Liver (tissue), 5 donors: ENCODE data around the gene ARVCF. TPM values are rescaled to one million over a fixed set of nuclear protein-coding genes. Genes with fewer than 3 reads are reported as not detected.
A peak's percentile ranks its signal among the peaks of the same experiment; 100 is the strongest.

Experiments
- polyA plus RNA-seq, 2 donors: library from polyadenylated mRNA; stranded (reverse) in 1 of 2; unstranded in 1 of 2; fragments of 200-250 nt in 1 of 2; fragments of >200 nt in 1 of 2; fragmentation: Nextera tagmentation in 1 of 2; extraction: Ambion mirVana in 1 of 2; gene quantifications; one replicate each; pipeline versions ENCODE4 v1.2.1 to v1.2.3, GENCODE V29; 2013 to 2015
- small RNA-seq: library from RNA; depleted of rRNA; stranded (forward); fragments of <200 nt; gene quantifications from one replicate; pipeline ENCODE3, GENCODE V24; 2014
- total RNA-seq, 2 donors: library from RNA; depleted of rRNA; stranded (reverse); fragments of >200 nt; gene quantifications; one replicate each; pipeline ENCODE4 v1.2.3, GENCODE V29; 2014
- donor health status: healthy.
- donor health status: healthy.
- donor health status: healthy.

Gene ARVCF
- total and polyA plus RNA-seq, 4 donors = 3.8 to 48.8 (median 26.1) TPM

Small RNAs within 50 kb of the gene (small RNA-seq; reads per million reads assigned to genes)
- gene MIR185 = 19.2 reads per million, percentile 95 among the genes with 10 or more reads in this experiment

Other genes with a start within 250 kb of the ARVCF start
- 1 to 10 TPM; 1.5 to 1.9 TPM for gene GNB1L, start 161.9 kb downstream of the ARVCF start, total RNA-seq
- 1 to 10 TPM; 2.0 to 3.6 TPM for gene GNB1L, start 161.9 kb downstream of the ARVCF start, polyA plus RNA-seq
- 1 to 10 TPM; 6.7 to 8.0 TPM for gene RTL10, start 161.9 kb downstream of the ARVCF start, total RNA-seq
- gene RTL10, start 161.9 kb downstream of the ARVCF start, polyA plus RNA-seq = 1 to 10 TPM; 4.2 to 8.3 TPM
- gene COMT, start 75.1 kb downstream of the ARVCF start, total RNA-seq = 100 to 1,000 TPM in 1 of 2 donors, 10 to 100 TPM in 1; 75.3 to 136 TPM
- 100 to 1,000 TPM; 156 to 430 TPM for gene COMT, start 75.1 kb downstream of the ARVCF start, polyA plus RNA-seq
- gene TXNRD2, start 75.0 kb downstream of the ARVCF start, total RNA-seq = 10 to 100 TPM; 22.2 to 30.2 TPM
- 10 to 100 TPM; 37.0 to 41.3 TPM for gene TXNRD2, start 75.0 kb downstream of the ARVCF start, polyA plus RNA-seq
- 100 to 1,000 TPM in 1 of 2 donors, 10 to 100 TPM in 1; 20.5 to 153 TPM for gene TANGO2, start 4.3 kb upstream of the ARVCF start, total RNA-seq
- 10 to 100 TPM; 10.8 to 11.7 TPM for gene TANGO2, start 4.3 kb upstream of the ARVCF start, polyA plus RNA-seq
- gene DGCR8, start 63.4 kb upstream of the ARVCF start, total RNA-seq = 10 to 100 TPM; 22.6 to 27.1 TPM
- 1 to 10 TPM; 7.9 to 9.0 TPM for gene DGCR8, start 63.4 kb upstream of the ARVCF start, polyA plus RNA-seq
- gene RANBP1, start 99.3 kb upstream of the ARVCF start, total RNA-seq = 100 to 1,000 TPM in 1 of 2 donors, 10 to 100 TPM in 1; 77.4 to 102 TPM
- gene RANBP1, start 99.3 kb upstream of the ARVCF start, polyA plus RNA-seq = 10 to 100 TPM; 62.3 to 98.1 TPM
- gene TRMT2A, start 100.4 kb upstream of the ARVCF start, total RNA-seq = 10 to 100 TPM; 26.2 to 32.9 TPM
- gene TRMT2A, start 100.4 kb upstream of the ARVCF start, polyA plus RNA-seq = 10 to 100 TPM; 19.9 to 24.1 TPM
- gene ZDHHC8, start 115.0 kb upstream of the ARVCF start, total RNA-seq = 1 to 10 TPM; 2.9 to 7.7 TPM
- gene ZDHHC8, start 115.0 kb upstream of the ARVCF start, polyA plus RNA-seq = 10 to 100 TPM in 1 of 2 donors, 1 to 10 TPM in 1; 5.8 to 11.8 TPM
- not detected for gene CCDC188, start 134.2 kb upstream of the ARVCF start, total RNA-seq
- not detected for gene CCDC188, start 134.2 kb upstream of the ARVCF start, polyA plus RNA-seq